Transverse colon (tissue), 4 donors: ENCODE data around the gene XXYLT1.

Source experiments
- POLR2A ChIP-seq: fragments of 450-650 bp; IDR thresholded peaks from one replicate; pipeline ENCODE4 v1.6.1; 2016; ENCODE audit warnings: antibody characterized with exemption, mild to moderate bottlenecking, moderate library complexity
- POLR2AphosphoS5 ChIP-seq, 3 donors: sonication (generic); formaldehyde crosslinking; IDR thresholded peaks; one replicate each; pipeline ENCODE4 v1.6.1; 2016; ENCODE audit warnings: antibody characterized with exemption in 3 of 3
- TF ChIP-seq, protein P1 (sequence below), 5 experiments: fragments of 200-600 bp in 3 of 5; fragments of 450-650 bp in 2 of 5; sonication (generic) in 3 of 5; IDR thresholded peaks; 1 replicate in 2 of 5; 2 replicates in 3 of 5; pipeline ENCODE4 v1.5.1; 2016 to 2017; ENCODE audit warnings: antibody characterized with exemption in 5 of 5, inconsistent platforms in 3 of 5, mild to moderate bottlenecking in 2 of 5, moderate library complexity in 1 of 5

DNA sequence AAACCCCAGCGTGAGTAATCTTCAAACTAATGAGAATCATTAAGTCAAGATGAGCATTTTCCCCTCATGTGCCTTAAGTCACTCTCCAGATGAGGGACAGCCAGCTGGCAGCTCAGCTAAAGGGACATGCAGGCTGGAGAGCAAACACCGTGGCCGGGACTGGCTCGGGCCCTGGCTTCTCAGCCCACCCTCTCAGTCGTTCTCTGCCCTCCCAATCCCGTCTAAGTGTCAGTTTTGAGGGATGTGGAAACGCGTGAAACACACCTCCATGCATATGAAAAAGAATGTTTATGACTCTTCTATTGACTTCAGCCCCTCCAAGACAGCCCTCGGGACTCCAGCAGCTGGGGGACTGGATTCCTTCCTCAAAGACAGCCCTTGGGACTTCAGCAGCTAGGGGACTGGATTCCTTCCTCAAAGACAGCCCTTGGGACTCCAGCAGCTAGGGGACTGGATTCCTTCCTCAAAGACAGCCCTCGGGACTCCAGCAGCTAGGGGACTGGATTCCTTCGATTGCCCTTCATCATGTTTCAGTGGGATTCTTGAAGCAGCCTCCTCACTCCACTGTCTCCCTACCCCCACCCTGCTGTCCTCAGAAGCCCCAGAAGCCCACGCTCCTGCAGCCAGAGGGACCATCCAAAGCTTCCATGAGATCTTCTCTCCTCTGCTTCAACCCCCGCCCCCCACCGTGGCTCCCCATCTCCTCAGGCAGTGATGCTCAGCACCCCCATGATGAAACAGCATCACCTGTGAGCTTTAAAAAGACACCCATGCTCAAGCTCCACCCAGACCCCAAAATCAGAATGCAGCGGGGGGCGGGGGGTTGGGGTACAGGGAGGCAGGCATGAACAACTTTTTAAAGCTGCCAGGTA is 228.9 kb downstream of the XXYLT1 start:
- TF ChIP-seq POLR2A (no peak), POLR2AphosphoS5 (IDR thresholded peaks at IDR 0.05) (no peak)
- TF ChIP-seq, protein P1, sequence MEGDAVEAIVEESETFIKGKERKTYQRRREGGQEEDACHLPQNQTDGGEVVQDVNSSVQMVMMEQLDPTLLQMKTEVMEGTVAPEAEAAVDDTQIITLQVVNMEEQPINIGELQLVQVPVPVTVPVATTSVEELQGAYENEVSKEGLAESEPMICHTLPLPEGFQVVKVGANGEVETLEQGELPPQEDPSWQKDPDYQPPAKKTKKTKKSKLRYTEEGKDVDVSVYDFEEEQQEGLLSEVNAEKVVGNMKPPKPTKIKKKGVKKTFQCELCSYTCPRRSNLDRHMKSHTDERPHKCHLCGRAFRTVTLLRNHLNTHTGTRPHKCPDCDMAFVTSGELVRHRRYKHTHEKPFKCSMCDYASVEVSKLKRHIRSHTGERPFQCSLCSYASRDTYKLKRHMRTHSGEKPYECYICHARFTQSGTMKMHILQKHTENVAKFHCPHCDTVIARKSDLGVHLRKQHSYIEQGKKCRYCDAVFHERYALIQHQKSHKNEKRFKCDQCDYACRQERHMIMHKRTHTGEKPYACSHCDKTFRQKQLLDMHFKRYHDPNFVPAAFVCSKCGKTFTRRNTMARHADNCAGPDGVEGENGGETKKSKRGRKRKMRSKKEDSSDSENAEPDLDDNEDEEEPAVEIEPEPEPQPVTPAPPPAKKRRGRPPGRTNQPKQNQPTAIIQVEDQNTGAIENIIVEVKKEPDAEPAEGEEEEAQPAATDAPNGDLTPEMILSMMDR (IDR thresholded peaks at IDR 0.05), result no peak
